ENCODE data around the gene RRAS2. TPM values are rescaled to one million over a fixed set of nuclear protein-coding genes. Genes with fewer than 3 reads are reported as not detected.
A peak's percentile ranks its signal among the peaks of the same experiment; 100 is the strongest.

The RRAS2 gene
- total RNA-seq, 1 donor from 2014 or later = 36.6 TPM

DNA sequence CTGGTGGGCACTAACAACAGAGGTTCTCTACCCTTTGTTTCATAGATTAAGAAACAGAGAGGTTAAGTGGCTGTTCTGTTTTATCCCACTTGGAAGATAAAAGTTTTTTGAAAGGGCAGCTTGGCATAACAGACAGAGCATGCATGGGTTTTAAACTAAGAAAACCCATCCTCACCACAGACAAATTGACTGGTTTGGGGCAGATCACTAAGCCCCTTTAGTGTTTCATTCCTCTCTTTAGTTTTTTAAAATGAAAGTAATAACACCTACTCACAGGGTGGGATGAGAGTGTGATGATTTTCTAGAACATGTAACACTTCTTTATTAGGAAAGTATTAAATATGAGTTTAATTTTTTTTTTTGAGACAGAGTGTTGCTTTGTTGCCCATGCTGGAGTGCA lies 12.3 kb upstream of the RRAS2 start:
- H3K36me3 Mint-ChIP-seq (ENCODE audit: low read depth) = no peaks in the 10 kb centered on the region
- H3K27ac Mint-ChIP-seq (ENCODE audit: unreplicated experiment) = no peak overlapping the region
- DNase-seq (ENCODE audit: low read depth, low spot score) = no peak
- no peaks in the 10 kb centered on the region for H3K9me3 Mint-ChIP-seq
- no peaks in the 10 kb centered on the region for H3K4me1 Mint-ChIP-seq
- peaks cover 8% of the 10 kb centered on the region for H3K27me3 Mint-ChIP-seq (ENCODE audit: low read depth)
- TF ChIP-seq CTCF (conservative IDR thresholded peaks at IDR 0.05) = no peak
- no peak overlapping the region for H3K4me3 Mint-ChIP-seq

- Mint-ChIP-seq H3K4me1 (no peaks in the 10 kb centered on the region), H3K36me3 (ENCODE audit: low read depth) (no peaks in the 10 kb centered on the region), H3K27ac (ENCODE audit: unreplicated experiment) (no peak overlapping the region), H3K4me3 (no peak overlapping the region), H3K27me3 (ENCODE audit: low read depth) (peaks cover 4% of the 10 kb centered on the region), H3K9me3 (no peaks in the 10 kb centered on the region)
- TF ChIP-seq CTCF (conservative IDR thresholded peaks at IDR 0.05) = no peak
- no peak for DNase-seq (ENCODE audit: low read depth, low spot score)
Observed at GRCh38 chr11:14370496-14370895, 11.5 kb upstream of the RRAS2 start.

DNA sequence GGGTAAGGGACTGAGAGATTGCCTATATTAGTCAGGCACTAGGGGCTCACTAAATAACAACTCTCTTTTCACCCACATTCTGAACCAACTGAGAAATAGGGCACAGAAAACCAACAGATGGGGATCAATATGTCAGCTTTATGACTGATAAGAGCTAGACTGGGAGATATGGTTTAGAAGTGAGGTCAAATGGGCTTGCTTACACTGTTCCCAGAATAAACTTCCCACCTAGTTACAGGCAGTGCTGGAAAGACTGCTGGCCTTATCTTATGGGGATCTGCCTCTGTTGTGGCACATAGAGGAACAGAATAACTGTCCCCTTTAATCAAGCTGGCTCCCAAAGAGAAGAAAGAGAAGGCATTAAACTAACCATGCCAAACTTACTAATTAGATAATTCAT lies 10.6 kb upstream of the RRAS2 start:
- no peaks in the 10 kb centered on the region for H3K36me3 Mint-ChIP-seq (ENCODE audit: low read depth)
- no peak overlapping the region for H3K27ac Mint-ChIP-seq (ENCODE audit: unreplicated experiment)
- TF ChIP-seq CTCF (conservative IDR thresholded peaks at IDR 0.05) = no peak
- no peaks in the 10 kb centered on the region for H3K9me3 Mint-ChIP-seq
- H3K4me1 Mint-ChIP-seq = no peaks in the 10 kb centered on the region
- no peak overlapping the region for H3K4me3 Mint-ChIP-seq
- DNase-seq (ENCODE audit: low read depth, low spot score) = no peak
- no peaks in the 10 kb centered on the region for H3K27me3 Mint-ChIP-seq (ENCODE audit: low read depth)

DNA sequence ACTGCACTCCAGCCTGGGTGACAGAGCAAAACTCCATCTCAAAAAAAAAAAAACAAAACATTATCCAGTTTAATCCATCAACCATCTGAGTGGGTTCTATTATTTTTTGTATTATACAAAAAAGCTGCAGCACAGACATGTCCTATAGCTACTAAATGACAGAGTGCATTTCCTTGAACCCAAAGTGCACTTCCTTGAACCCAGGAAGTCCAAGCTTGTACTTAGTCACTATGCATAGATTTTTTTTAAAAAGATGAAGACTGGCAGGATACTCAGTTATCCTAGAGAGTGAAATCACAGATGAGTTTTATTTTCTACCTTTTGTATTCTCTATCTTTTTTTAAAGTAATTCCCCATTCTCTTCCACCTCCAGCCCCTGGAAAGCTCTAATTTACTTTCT lies 8.0 kb upstream of the RRAS2 start:
- no peak for TF ChIP-seq CTCF (conservative IDR thresholded peaks at IDR 0.05)
- Mint-ChIP-seq H3K27me3 (ENCODE audit: low read depth) (no peaks in the 10 kb centered on the region), H3K27ac (ENCODE audit: unreplicated experiment) (no peak overlapping the region), H3K4me1 (no peaks in the 10 kb centered on the region), H3K36me3 (ENCODE audit: low read depth) (no peaks in the 10 kb centered on the region), H3K4me3 (no peak overlapping the region), H3K9me3 (no peaks in the 10 kb centered on the region)
- no peak for DNase-seq (ENCODE audit: low read depth, low spot score)

DNA sequence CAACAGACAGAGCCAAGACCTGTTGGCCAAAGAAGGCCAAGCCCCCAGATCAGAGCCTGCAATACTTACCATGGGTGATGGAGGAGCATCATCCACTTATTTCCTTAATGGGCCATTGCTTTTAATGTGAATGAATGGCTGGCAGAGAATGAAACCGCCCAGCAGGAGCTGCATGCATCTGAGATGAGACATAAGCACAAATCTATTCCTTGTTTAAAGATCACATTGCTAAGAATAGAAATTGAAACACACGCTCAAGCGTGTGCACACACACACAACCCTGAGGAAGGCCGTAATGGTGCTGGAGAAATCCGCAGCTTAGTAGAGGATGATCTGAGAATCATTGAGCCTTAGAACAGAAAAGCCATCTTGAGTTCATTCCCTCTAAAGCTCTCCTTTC lies 5.3 kb upstream of the RRAS2 start:
- H3K27me3 Mint-ChIP-seq (ENCODE audit: low read depth) = peaks cover 11% of the 10 kb centered on the region
- peaks cover 3% of the 10 kb centered on the region for H3K4me1 Mint-ChIP-seq
- H3K27ac Mint-ChIP-seq (ENCODE audit: unreplicated experiment) = no peak overlapping the region
- no peaks in the 10 kb centered on the region for H3K9me3 Mint-ChIP-seq
- no peaks in the 10 kb centered on the region for H3K36me3 Mint-ChIP-seq (ENCODE audit: low read depth)
- TF ChIP-seq CTCF (conservative IDR thresholded peaks at IDR 0.05) = no peak
- no peak overlapping the region for H3K4me3 Mint-ChIP-seq
- no peak for DNase-seq (ENCODE audit: low read depth, low spot score)

GRCh38 chr11:14362611-14363010 lies 3.6 kb upstream of the RRAS2 start:
- Mint-ChIP-seq H3K27me3 (ENCODE audit: low read depth) (peaks cover 12% of the 10 kb centered on the region), H3K27ac (ENCODE audit: unreplicated experiment) (no peak overlapping the region), H3K36me3 (ENCODE audit: low read depth) (no peaks in the 10 kb centered on the region), H3K4me3 (peak overlapping the region; percentile 0), H3K4me1 (peaks cover 10% of the 10 kb centered on the region), H3K9me3 (no peaks in the 10 kb centered on the region)
- no peak for TF ChIP-seq CTCF (conservative IDR thresholded peaks at IDR 0.05)
- no peak for DNase-seq (ENCODE audit: low read depth, low spot score)

All from neural crest cell (in vitro differentiated cells).